NCI-H1694 (cell line): ENCODE results near the gene METTL27.
"Not testable (repeated sequence)": the region's sequence is repeated elsewhere in the genome, so short reads cannot be mapped to it uniquely, and the experiment has no call there.

ENCODE experiments used
- DNase-seq: peaks from one replicate; lab custom pipeline; 2025; lab: John Stamatoyannopoulos, UW

The METTL27 gene

DNA sequence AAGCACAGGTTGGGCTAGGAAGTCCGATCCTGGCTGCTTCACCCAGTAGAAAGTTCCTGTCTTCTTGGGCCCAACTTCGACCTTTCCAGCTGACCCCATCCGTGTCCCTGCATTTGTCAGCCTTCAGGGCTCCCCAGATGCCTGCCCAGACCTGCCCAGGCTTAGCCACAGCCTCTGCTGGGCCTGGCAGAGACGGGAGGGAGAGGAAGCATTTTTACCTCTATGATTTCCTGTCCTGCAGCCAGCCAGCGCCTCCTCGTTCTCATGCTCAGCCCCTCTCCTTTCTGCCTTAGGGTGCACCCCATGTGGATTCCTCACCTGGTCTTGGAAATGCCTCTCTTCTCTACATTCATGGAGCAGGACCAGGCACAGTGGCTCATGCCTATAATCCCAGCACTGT lies 3.7 kb downstream of the METTL27 start:
- no peak for DNase-seq

DNA sequence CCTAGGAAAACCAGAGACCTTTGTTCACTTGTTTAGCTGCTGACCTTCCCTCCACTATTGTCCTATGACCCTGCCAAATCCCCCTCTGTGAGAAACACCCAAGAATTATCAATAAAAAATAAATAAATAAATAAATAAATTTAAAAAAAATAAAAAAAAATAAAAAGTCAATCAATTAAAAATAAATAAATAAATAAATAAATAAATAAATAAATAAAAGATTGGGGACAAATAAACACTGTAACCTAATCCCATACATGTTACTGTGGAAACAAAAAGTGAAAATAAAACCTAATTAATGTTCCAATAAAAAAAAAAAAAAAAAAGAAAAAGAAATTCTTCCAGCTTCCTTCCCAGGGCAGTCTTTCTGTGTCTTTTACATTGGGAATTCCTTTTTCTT lies 5.1 kb downstream of the METTL27 start:
- not testable (repeated sequence) for DNase-seq

DNA sequence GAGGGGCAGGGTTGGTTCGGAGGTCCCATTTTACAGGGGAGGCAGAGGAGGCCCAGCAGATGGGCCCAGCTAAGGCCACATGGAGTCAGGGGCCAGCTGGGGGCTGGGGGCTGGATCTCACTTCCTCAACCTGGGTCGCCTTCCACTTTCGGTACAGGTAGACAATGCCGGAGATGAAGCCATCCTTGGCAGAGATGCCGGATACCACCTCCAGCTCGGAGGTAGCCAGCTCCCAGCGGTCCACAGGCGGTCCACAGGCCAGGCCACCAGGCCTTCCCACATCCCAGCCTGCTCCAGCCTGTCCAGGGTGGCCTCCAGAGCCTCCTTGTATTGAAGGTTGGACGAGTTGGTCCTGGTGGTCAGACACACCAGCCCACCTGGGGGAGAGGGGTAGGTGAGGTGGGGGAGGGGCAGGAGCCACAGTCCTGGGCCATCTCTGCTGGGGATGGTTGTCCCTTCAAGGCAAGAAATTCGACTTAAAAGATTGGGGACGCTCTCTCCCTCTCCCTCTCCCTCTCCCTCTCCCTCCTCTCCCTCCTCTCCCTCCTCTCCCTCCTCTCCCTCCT lies 7.6 kb downstream of the METTL27 start:
- DNase-seq, result no peak

DNA sequence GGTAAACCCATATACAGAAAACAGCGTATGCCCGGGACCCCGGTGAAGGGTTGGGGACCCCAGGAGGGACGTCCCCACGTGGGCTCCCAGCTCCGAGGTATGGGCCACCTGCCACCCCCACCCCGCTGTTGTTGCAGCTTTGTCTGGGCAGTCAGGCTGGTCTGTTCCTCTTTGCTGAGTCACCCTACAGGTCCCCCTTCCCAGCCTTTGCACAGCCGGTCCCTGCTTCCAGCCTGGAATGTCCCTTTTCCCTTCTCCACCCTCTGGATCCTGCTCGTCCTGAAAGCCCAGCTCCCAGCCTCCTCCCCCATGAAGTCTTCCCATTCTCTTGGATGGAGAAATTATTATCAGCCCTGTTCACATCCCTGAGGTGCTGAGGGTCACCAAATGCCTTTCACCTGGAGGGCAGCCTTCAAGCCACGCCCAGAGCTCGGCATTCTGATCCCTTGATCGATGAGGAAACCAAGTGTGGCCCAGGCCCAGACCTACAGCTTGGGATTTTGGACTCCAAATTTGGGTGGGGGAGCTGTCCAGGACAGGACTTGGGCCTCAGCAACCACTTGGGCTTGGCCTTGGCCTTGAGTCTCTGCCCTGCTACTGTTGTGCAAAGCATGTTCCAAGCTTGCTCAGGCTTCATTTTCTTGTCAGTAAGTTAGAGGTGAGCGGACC lies 8.9 kb downstream of the METTL27 start:
- DNase-seq, result no peak

DNA sequence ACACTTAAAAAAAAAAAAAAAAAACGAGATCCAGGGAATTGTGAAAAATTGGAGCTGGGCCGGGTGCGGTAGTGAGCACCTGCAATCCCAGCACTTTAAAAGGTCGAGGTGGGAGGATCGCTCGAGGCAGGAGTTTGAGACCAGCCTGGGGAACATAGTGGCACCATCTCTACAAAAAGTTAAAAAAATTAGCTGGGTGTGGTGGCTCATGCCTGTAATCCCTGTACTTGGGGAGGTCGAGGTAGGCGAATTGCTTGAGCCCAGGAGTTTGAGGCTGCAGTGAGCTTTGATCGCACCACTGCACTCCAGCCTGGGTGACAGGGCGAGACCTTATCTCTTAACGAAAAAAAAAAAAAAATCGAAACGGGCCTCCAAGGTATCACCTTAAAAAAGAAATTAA lies 9.5 kb downstream of the METTL27 start:
- DNase-seq, result no peak

DNA sequence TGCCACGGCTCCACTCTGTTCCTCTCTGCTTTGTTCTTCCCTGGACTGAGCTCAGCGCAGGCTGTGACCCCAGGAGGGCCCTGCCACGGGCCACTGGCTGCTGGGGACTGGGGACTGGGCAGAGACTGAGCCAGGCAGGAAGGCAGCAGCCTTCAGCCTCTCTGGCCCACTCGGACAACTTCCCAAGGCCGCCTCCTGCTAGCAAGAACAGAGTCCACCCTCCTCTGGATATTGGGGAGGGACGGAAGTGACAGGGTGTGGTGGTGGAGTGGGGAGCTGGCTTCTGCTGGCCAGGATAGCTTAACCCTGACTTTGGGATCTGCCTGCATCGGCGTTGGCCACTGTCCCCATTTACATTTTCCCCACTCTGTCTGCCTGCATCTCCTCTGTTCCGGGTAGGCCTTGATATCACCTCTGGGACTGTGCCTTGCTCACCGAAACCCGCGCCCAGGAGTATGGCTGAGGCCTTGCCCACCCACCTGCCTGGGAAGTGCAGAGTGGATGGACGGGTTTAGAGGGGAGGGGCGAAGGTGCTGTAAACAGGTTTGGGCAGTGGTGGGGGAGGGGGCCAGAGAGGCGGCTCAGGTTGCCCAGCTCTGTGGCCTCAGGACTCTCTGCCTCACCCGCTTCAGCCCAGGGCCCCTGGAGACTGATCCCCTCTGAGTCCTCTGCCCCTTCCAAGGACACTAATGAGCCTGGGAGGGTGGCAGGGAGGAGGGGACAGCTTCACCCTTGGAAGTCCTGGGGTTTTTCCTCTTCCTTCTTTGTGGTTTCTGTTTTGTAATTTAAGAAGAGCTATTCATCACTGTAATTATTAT lies 10.3 kb downstream of the METTL27 start:
- no peak for DNase-seq

DNA sequence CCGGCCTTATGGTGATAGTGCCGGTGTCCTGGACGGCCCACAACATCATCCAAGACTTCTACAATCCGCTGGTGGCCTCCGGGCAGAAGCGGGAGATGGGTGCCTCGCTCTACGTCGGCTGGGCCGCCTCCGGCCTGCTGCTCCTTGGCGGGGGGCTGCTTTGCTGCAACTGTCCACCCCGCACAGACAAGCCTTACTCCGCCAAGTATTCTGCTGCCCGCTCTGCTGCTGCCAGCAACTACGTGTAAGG lies 10.8 kb downstream of the METTL27 start:
- no peak for DNase-seq

DNA sequence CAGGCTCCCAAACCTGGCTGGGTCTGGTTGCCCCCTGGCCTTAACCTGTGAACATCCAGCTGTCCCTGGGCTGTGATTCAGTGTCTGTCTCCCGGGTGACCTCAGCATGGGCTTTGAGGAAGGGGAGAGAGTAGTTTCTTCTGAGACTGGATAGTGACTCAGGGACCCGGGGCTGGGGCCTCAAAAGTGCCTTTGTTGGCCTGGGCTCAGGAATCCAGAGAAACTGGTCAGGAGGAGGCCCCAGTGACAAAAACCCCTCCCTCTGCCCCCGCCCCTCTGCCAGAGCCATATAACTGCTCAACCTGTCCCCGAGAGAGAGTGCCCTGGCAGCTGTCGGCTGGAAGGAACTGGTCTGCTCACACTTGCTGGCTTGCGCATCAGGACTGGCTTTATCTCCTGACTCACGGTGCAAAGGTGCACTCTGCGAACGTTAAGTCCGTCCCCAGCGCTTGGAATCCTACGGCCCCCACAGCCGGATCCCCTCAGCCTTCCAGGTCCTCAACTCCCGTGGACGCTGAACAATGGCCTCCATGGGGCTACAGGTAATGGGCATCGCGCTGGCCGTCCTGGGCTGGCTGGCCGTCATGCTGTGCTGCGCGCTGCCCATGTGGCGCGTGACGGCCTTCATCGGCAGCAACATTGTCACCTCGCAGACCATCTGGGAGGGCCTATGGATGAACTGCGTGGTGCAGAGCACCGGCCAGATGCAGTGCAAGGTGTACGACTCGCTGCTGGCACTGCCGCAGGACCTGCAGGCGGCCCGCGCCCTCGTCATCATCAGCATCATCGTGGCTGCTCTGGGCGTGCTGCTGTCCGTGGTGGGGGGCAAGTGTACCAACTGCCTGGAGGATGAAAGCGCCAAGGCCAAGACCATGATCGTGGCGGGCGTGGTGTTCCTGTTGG lies 11.4 kb downstream of the METTL27 start, which contains the start of gene CLDN4:
Gene CLDN4, plus strand, starts transcription at position 316 of the 903 bp plus-strand sequence. Its CDS starts 206 bp downstream, at position 522.
- DNase-seq, result peak; percentile 17

DNA sequence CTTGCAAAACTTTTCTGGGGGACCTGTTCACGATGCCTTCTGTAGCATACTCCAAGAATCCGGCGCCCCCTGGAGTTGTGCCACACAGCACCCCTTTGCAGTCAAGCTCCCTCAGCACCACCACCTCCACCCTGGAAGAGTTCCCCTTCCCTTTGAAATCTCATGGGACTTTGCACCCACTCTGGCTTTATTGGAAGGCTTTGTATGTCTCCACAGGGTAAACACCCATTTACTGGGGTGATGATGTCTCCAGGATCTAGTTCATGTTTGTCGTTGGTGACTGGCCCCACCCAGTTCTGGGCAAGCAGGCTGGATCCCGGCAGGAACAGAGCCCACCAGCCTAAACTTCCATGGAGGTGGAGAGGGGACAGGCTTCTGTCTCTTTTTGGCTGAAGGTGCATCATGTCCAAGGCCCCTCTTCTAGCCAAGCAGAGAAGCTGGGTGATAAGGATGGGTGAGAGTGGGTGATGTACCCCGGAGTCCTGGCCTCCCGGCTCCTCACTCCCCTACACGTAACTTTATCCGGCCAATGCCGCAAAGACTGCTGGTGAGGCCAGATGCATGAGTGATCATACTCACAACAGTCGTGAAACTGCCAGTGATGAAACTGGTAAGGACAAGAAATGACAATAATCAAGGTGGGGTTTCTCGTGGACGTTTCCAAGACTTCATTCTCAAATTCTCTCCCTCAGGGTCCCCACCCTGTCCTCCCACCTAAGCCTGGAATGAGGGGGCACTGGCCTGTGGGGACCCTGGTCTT lies 12.2 kb downstream of the METTL27 start:
- no peak for DNase-seq

DNA sequence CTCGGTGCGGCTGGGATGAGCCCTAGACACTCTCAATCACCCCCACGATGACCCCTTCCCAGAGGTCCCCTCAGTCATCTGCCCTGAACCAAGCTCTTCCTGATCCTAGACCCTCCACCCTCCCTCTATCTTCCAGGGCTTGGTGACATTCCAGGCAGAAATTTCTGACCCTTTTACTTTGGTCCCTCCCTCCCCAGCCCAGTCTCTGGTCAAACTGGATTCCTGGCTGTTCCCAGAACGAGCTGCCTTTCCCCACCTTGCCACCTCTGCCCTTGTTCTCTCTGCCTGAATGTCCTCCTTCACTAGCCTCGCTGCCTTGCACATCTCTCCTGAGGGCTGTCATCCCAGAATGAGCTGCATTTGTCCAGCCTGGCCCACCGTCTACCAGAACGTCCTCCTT lies 12.8 kb downstream of the METTL27 start:
- no peak for DNase-seq

DNA sequence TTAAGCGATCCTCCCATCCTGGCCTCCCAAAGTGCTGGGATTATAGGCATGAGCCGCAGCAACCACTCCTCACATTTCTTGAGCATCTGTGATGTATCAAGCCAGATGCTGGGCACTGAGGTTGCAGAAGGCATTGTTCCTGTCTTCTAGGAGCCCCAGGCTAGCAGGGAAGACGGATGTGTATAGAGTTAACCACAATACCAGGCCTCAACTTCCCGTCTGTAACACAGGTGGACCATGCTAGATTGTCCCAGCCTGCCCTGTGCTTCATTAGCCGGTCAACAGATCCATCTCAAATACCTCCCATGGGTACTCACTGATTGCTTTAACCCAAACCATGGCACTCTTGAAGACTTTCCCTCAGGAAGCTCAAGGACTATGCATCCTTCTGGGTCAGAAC lies 13.3 kb downstream of the METTL27 start:
- DNase-seq, result no peak

DNA sequence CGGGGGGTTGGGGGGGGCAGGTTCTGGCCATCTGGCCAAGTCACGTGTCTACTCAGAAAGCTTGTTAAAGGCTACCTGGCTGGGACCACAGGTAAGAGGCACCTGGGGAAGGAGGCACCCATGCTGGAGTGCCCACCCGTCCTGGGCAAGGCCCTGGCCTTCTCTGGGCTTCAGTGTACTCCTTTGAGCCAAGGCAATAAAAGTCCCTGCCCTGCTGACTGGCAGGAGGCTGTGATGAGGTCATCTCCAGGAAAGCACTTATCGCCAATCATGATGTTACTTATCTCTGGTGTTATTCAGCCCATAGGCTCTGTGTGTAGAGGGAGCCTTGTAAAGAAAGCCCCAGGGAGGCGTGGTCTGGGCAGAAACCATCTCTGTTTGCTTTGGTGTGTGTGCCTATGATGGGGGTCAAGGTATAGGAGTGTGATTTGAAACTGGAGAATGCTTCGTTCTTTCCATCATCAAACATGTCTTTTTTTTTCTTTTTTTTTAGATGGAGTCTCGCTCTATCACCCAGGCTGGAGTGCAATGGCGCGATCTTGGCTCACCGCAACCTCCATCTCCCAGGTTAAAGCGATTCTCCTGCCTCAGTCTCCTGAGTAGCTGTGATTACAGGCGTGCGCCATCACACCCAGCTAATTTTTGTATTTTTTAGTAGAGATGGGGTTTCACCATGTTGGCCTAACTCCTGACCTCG lies 14.1 kb downstream of the METTL27 start:
- peak; percentile 32 for DNase-seq

DNA sequence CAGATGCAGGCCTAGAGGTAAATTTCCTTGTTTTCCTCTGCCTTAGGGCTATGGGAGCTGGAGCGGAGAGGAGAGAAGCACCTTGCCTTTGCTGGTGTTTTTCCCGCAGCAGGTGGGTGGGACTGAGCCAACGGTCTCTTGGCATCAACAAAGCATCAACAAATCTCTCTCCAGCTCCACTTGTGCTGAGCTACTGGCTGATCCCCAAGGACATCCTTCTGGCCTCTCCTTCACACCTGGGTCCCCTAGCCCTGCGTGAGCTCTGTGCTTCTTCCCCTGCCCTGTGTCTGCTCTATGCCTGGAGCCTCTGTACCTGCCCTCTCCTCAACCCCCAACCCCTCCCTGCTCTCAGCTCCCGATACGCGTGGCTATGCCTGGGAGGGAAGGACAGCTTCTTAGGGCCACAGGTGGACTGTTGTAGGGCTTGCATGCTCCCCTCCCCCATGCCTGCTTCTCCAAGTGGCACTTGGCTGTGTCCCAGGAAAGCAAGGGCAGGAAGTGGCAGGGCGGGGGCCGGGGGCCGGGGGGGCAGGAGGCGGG lies 14.7 kb downstream of the METTL27 start:
- peak; percentile 78 for DNase-seq

DNA sequence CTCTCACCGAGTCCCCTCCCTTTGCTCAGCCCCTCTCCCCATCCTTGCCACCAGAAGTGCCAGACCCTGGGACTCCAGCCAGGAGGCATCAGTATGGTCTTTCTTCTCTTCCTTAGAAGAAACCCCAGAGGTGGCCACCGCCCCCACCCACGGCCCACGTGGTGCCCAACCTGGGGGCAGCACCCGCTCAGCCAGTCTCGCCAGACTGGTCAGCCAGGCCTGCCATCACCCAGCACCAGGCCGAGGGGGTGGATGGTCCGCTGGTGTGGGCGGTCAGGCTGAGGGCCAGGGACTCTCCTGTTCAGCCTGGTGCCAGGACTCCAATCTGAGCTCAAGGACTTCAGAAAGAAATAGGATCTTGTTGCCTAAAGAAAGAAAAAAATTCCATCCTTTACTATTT lies 17.3 kb downstream of the METTL27 start:
- DNase-seq, result no peak

DNA sequence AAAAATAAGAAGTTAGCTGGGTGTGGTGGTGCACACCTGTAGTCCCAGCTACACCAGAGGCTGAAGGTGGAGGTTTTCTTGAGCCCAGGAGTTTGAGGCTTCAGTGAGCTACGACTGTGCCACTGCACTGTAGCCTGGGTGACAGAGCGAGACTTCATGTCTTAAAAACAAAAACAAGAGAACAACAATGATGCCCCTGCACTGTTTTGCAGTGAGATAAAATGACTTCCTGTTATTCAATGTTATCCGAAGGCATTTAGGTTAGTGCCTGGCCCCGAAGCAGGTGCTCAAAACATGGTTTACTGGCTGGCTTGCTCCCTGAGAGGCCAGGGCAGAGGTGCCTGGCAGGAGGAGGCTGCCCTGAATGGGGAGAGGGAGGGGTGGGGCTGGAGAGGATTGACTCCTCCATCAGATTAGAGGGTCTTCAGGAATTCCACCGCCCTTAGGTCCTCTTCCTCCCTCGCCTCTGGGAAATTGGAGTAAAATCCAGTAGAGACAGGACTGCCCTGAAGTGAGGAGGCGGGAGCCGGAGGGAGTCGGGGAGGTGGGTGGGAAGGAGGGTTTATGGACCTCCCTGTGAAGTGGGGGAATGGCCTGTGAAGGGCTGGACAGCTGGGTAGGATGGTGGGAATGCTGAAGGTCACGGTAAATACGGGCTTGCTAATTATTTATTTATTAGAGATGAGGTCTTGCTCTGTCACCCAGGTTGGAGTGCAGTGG lies 18.3 kb downstream of the METTL27 start:
- no peak for DNase-seq

DNA sequence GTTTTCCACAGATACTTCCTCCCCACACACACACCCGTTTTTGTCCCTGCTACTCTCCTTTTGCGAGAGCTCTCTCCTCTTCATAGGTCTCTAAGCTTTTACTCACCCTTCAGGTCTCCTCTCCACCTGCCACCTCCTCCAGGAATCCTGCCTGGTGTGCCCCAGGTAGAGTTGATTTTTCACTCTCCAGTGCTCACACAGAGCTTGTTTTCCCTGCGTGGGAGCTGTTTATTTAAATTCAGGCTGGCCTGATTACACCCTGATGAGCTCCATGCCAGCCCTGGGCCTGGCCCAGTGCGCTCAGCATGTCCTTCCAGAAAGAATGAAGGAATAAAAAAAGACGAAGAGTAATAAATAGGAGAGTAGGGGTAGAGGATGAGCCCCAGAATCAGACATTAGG lies 19.1 kb downstream of the METTL27 start:
- DNase-seq, result no peak

DNA sequence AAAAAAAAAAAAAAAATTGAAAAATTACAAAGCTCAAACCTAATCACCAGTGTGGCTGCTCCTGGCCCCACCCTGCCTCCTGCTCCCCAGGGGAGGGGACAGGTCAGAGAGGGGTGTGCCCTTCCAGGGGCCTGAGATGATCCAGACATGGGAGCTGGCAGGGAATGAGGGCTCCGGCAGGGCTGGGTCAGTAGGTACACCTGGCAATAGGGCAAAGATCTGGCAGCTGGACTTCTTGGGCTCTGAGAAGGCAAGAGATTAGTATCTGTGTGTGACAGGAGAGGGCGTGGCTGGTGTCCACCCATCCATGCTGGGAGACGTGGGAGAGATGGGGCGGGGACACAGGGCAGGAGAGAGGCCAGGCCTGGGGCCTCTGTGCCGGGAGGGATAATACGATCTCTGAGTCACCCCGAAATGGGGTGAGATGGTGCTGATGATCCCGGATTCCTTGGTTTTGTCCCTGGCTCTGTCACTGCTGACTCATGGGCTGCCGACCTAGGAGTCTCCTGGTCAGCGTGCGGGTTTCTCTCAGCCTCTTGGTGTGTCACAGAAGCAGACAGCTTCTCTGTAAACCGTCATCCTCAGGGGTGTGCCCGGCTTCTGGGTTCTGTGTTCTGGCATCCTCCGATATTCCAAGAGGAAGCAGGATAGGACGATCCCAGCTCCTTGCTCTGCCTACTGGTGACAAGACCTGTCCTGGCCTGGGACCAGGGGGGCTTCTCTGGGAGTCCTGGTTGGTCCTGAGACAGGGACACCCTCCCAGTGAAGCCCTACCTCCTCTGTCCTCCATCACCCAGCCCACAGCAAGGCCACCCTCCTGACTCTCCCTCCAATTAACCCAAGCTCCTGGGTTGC lies 19.8 kb downstream of the METTL27 start:
- DNase-seq, result no peak

DNA sequence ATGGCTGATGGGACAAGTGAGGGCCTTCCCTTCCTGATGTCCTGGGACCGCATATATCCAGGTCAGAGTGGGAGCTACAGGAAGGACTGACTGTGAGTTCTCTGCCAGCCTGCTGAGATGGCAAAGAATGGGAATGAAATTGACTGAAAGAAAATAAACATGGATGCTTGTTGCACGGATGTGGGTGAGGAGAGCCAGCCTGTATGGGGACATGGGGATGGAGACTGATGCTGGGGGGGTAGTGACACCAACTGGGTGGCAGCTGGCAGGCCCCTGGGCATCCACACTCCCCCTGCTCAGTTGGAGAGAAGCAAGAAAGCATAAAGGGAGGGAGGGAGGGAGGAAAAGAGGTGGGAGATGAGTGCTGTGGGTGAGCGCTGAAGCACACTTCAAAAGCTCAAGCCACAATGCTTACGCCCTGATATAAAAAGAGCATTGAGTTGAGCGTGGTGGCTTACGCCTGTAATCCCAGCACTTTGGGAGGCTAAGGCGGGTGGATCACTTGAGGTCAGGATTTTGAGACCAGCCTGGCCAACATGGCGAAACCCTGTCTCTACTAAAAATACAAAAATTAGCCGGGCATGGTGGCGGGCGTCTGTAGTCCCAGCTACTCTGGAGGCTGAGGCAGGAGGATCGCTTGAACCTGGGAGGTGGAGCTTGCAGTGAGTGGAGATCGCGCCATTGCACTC lies 20.6 kb downstream of the METTL27 start:
- DNase-seq, result not testable (repeated sequence)

DNA sequence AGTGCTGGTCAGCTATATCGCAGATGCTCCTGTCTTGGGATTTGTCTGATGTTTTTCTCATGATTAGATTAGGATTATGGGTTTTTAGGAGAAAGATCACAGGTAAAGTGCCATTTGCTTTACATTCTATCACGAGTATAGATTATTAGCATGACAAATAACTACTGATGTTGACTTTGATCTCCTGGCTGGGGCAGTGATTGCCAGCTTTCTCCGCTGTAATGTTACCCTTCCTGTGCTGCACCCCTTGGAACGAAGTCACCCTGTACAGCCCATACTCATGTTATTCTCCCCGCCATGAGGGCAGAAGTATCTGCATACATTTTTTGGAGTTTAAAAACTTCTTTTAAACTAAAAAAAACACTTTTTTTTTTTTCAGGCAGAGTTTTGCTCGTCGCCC lies 22.3 kb downstream of the METTL27 start:
- DNase-seq, result no peak
